Activated naive CD4-positive, alpha-beta T cell treated with anti-CD3 and anti-CD28 coated beads, Interleukin-2, amount 10 ng/mL, durations not matched to agents 7 days and 5 days (primary cell): ENCODE results near the gene REPIN1.

Source experiments
- CTCF ChIA-PET: fragments of 350-600 bp; sonication (Branson Sonifier 250); formaldehyde crosslinking; loops from one replicate; lab custom pipeline; 2021; ENCODE audit warnings: antibody characterized with exemption; lab: Charles Lee
- DNase-seq: peaks from one replicate; pipeline ENCODE4 v3.0.0-alpha.2; 2020
- H3K27ac Mint-ChIP-seq: one replicate; pipeline ENCODE4 v1.8.0; 2021; ENCODE audit warnings: mild to moderate bottlenecking, moderate library complexity, mixed read lengths
- H3K27me3 Mint-ChIP-seq: one replicate; pipeline ENCODE4 v1.8.0; 2021; ENCODE audit warnings: mild to moderate bottlenecking, mixed read lengths
- H3K36me3 Mint-ChIP-seq: one replicate; pipeline ENCODE4 v1.8.0; 2021; ENCODE audit warnings: mixed read lengths
- H3K4me1 Mint-ChIP-seq: one replicate; pipeline ENCODE4 v1.8.0; 2021; ENCODE audit warnings: mixed read lengths
- H3K4me3 Mint-ChIP-seq: one replicate; pipeline ENCODE4 v1.8.0; 2021; ENCODE audit warnings: mild to moderate bottlenecking, moderate library complexity, mixed read lengths
- H3K9me3 Mint-ChIP-seq: one replicate; pipeline ENCODE4 v1.8.0; 2021; ENCODE audit warnings: mixed read lengths

The REPIN1 gene

DNA sequence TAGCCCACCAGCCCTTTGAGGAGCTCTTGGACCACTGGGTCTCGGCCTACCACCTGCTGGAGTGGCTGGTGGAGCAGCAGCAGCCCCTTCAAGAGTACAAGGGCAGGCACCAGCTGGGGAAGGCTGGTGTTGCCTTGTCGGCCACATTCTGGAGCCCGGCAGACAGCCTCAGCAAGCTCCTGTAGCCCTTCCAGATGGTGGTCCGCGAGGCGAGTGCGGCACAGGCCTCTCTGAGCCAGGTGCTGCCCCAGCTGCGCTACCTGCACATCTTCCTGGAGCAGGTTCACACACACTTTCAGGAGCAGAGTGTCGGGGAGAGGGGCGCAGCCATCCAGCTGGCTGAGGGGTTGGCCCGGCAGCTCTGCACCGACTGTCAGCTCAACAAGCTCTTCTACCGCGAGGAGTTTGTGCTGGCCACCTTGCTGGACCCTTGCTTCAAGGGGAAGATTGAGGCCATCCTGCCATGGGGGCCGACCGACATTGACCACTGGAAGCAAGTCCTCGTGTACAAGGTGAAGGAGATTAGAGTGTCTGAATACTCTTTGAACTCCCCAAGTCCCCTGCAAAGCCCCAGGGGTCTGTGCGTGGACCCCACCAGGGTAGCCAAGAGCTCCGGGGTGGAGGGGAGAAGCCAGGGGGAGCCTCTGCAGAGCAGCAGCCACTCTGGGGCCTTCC is 38.3 kb upstream of the REPIN1 start:
- no peak for DNase-seq

GRCh38 chr7:150332852-150333635 is 35.6 kb upstream of the REPIN1 start:
- DNase-seq, result no peak
- H3K4me3 Mint-ChIP-seq, result no peak overlapping the region
- H3K4me1 Mint-ChIP-seq, result no peaks in the 10 kb centered on the region
- H3K27ac Mint-ChIP-seq, result no peak overlapping the region
- peaks cover 14% of the 10 kb centered on the region for H3K36me3 Mint-ChIP-seq
- CTCF ChIA-PET, result no interaction called here
- no peaks in the 10 kb centered on the region for H3K27me3 Mint-ChIP-seq
- H3K9me3 Mint-ChIP-seq, result no peaks in the 10 kb centered on the region

More for the DNA sequence above, 38.3 kb upstream of the REPIN1 start:
- no peak overlapping the region for H3K27ac Mint-ChIP-seq
- CTCF ChIA-PET, result interaction anchor here (0.7 kb wide), 1 partner anchor 76 kb away, joined by 3 read pairs; no protein-coding TSS in a partner anchor
- H3K27me3 Mint-ChIP-seq, result no peaks in the 10 kb centered on the region
- H3K9me3 Mint-ChIP-seq, result no peaks in the 10 kb centered on the region
- peaks cover 32% of the 10 kb centered on the region for H3K36me3 Mint-ChIP-seq
- H3K4me3 Mint-ChIP-seq, result no peak overlapping the region
- H3K4me1 Mint-ChIP-seq, result peaks cover 3% of the 10 kb centered on the region

GRCh38 chr7:150333659-150334058 is 35.0 kb upstream of the REPIN1 start:
- H3K36me3 Mint-ChIP-seq, result peaks cover 9% of the 10 kb centered on the region
- peaks cover under 1% of the 10 kb centered on the region for H3K27me3 Mint-ChIP-seq
- no peaks in the 10 kb centered on the region for H3K9me3 Mint-ChIP-seq

DNA sequence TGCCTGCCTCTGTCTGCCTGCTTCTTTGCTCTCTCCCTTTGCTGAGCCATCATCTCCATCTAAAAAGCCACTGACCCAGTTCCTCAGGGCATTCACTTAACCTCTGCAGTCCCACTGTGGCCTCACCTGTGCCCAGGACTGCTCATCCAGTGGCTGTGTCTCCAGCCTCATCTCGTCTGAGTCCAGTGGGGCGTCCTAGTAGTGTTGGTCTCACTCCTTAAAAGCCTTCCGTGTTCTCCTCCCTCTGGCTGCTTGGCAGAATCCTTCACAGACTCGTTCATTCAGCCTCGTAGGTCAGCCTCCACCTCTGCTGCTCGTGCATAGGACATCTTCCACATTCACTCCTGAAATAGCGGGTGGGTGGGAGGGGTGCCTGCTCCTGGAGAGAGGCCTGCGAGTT is 34.5 kb upstream of the REPIN1 start:
- no peaks in the 10 kb centered on the region for H3K4me1 Mint-ChIP-seq
- no peak overlapping the region for H3K27ac Mint-ChIP-seq
- CTCF ChIA-PET, result no interaction called here
- H3K9me3 Mint-ChIP-seq, result no peaks in the 10 kb centered on the region
- H3K27me3 Mint-ChIP-seq, result peaks cover 5% of the 10 kb centered on the region
- no peak overlapping the region for H3K4me3 Mint-ChIP-seq
- no peak for DNase-seq
- peaks cover 5% of the 10 kb centered on the region for H3K36me3 Mint-ChIP-seq

More at GRCh38 chr7:150333659-150334058, 35.0 kb upstream of the REPIN1 start:
- CTCF ChIA-PET, result no interaction called here
- no peak for DNase-seq
- Mint-ChIP-seq H3K27ac (no peak overlapping the region), H3K4me3 (no peak overlapping the region), H3K4me1 (no peaks in the 10 kb centered on the region)

- H3K9me3 Mint-ChIP-seq, result no peaks in the 10 kb centered on the region
- H3K4me3 Mint-ChIP-seq, result no peak overlapping the region
- H3K27ac Mint-ChIP-seq, result no peak overlapping the region
- H3K27me3 Mint-ChIP-seq, result peaks cover 16% of the 10 kb centered on the region
- DNase-seq, result no peak
- CTCF ChIA-PET, result interaction anchor here (0.6 to 1.3 kb wide), 2 partner anchors 12 to 19 kb away, joined by 3 to 4 read pairs; partner anchors contain the start of genes ACTR3C and LRRC61
- H3K36me3 Mint-ChIP-seq, result peaks cover 4% of the 10 kb centered on the region
- H3K4me1 Mint-ChIP-seq, result no peaks in the 10 kb centered on the region
Observed at GRCh38 chr7:150335108-150335773, 33.4 kb upstream of the REPIN1 start.

GRCh38 chr7:150335774-150336112 is 32.9 kb upstream of the REPIN1 start:
- Mint-ChIP-seq H3K4me1 (no peaks in the 10 kb centered on the region), H3K4me3 (no peak overlapping the region), H3K36me3 (peaks cover 3% of the 10 kb centered on the region), H3K27me3 (peaks cover 21% of the 10 kb centered on the region), H3K9me3 (no peaks in the 10 kb centered on the region), H3K27ac (no peak overlapping the region)
- no peak for DNase-seq
- CTCF ChIA-PET, result interaction anchor here (0.6 to 1.3 kb wide), 2 partner anchors 13 to 19 kb away, joined by 3 to 4 read pairs; partner anchors contain the start of genes ACTR3C and LRRC61

GRCh38 chr7:150336746-150337145 is 31.9 kb upstream of the REPIN1 start:
- no peak for DNase-seq
- CTCF ChIA-PET, result no interaction called here
- no peaks in the 10 kb centered on the region for H3K4me1 Mint-ChIP-seq
- no peak overlapping the region for H3K27ac Mint-ChIP-seq
- no peaks in the 10 kb centered on the region for H3K9me3 Mint-ChIP-seq
- H3K36me3 Mint-ChIP-seq, result peaks cover 3% of the 10 kb centered on the region
- H3K4me3 Mint-ChIP-seq, result no peak overlapping the region
- H3K27me3 Mint-ChIP-seq, result peaks cover 31% of the 10 kb centered on the region

DNA sequence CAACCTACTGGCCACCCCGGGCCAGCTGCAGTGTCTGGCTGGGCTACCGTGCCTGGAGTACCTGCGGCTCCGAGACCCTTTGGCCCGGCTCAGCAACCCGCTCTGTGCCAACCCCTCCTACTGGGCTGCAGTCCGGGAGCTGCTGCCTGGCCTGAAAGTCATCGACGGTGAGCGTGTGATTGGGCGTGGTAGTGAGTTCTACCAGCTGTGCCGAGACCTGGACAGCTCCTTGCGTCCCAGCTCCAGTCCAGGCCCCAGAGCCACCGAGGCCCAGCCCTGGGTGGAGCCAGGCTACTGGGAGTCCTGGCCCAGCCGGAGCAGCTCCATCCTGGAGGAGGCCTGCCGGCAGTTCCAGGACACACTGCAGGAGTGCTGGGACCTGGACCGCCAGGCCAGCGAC is 31.4 kb upstream of the REPIN1 start:
- no peak for DNase-seq
- CTCF ChIA-PET, result no interaction called here
- H3K27ac Mint-ChIP-seq, result no peak overlapping the region

GRCh38 chr7:150337659-150338081 is 31.0 kb upstream of the REPIN1 start:
- no peaks in the 10 kb centered on the region for H3K4me1 Mint-ChIP-seq
- H3K27ac Mint-ChIP-seq, result no peak overlapping the region
- no peaks in the 10 kb centered on the region for H3K9me3 Mint-ChIP-seq
- CTCF ChIA-PET, result no interaction called here
- peaks cover 3% of the 10 kb centered on the region for H3K36me3 Mint-ChIP-seq
- H3K27me3 Mint-ChIP-seq, result peaks cover 41% of the 10 kb centered on the region
- no peak for DNase-seq
- no peak overlapping the region for H3K4me3 Mint-ChIP-seq

More for the DNA sequence above, 31.4 kb upstream of the REPIN1 start:
- Mint-ChIP-seq H3K4me3 (no peak overlapping the region), H3K4me1 (no peaks in the 10 kb centered on the region), H3K9me3 (no peaks in the 10 kb centered on the region), H3K36me3 (peaks cover 3% of the 10 kb centered on the region), H3K27me3 (peaks cover 36% of the 10 kb centered on the region)

DNA sequence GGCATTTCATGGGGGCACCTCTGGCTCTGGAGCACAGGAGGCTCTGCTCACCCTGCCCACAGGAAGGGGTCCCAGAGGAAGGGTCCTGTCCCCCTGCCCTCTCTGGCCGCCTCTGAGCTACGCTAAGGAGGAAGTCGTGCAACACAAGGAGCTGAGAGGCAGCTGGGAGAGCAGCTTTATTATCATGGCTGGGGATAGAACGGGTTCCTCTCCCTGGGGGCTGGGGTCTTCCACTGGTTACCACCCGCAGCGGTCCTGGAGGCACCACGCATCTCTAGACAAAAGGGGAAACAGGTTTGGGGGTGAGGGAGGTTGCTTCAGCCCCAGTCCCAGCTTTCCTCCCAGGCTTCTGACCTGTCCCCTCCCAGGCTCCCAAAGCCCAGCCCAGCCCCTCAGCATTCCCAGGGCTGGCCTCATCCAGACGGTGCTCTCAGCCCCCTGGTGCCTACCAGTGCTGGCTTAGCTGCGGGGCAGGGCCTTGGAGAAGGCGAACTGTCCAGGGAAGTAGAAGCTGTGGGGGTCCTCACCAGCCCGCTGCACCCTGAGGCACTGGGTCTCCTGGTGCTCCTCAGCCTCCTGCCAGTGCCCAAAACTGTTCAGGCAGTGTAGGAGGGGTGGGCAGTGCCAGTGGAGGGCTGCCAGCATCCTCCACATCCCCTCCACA is 30.3 kb upstream of the REPIN1 start:
- Mint-ChIP-seq H3K4me3 (no peak overlapping the region), H3K27ac (no peak overlapping the region), H3K27me3 (peaks cover 47% of the 10 kb centered on the region), H3K36me3 (peaks cover 3% of the 10 kb centered on the region), H3K9me3 (no peaks in the 10 kb centered on the region), H3K4me1 (no peaks in the 10 kb centered on the region)
- DNase-seq, result no peak
- CTCF ChIA-PET, result no interaction called here

GRCh38 chr7:150339409-150339809 is 29.2 kb upstream of the REPIN1 start:
- CTCF ChIA-PET, result no interaction called here
- no peak overlapping the region for H3K4me3 Mint-ChIP-seq
- H3K36me3 Mint-ChIP-seq, result peaks cover 3% of the 10 kb centered on the region
- no peaks in the 10 kb centered on the region for H3K4me1 Mint-ChIP-seq
- peaks cover 2% of the 10 kb centered on the region for H3K9me3 Mint-ChIP-seq
- DNase-seq, result no peak
- H3K27ac Mint-ChIP-seq, result no peak overlapping the region
- peaks cover 52% of the 10 kb centered on the region for H3K27me3 Mint-ChIP-seq

GRCh38 chr7:150340024-150340749 is 28.4 kb upstream of the REPIN1 start:
- CTCF ChIA-PET, result no interaction called here
- peaks cover 3% of the 10 kb centered on the region for H3K36me3 Mint-ChIP-seq
- H3K4me1 Mint-ChIP-seq, result no peaks in the 10 kb centered on the region
- H3K9me3 Mint-ChIP-seq, result peaks cover 2% of the 10 kb centered on the region
- peaks cover 59% of the 10 kb centered on the region for H3K27me3 Mint-ChIP-seq
- H3K27ac Mint-ChIP-seq, result no peak overlapping the region
- no peak for DNase-seq
- no peak overlapping the region for H3K4me3 Mint-ChIP-seq

GRCh38 chr7:150340875-150341262 is 27.8 kb upstream of the REPIN1 start:
- Mint-ChIP-seq H3K27ac (no peak overlapping the region), H3K9me3 (peaks cover 2% of the 10 kb centered on the region), H3K27me3 (peaks cover 63% of the 10 kb centered on the region), H3K4me1 (no peaks in the 10 kb centered on the region), H3K4me3 (no peak overlapping the region), H3K36me3 (peaks cover 3% of the 10 kb centered on the region)
- CTCF ChIA-PET, result no interaction called here
- no peak for DNase-seq
